Posterior vena cava (tissue), 2 donors: Measurements from ENCODE around the gene LZTS3. TPM values are rescaled to one million over a fixed set of nuclear protein-coding genes. Genes with fewer than 3 reads are reported as not detected.
A peak's percentile ranks its signal among the peaks of the same experiment; 100 is the strongest.

Source experiments
- DNase-seq: peaks from one replicate; pipeline ENCODE4 v3.0.0-alpha.2; 2020; ENCODE audit warnings: low spot score
- intact Hi-C, 2 donors: fragments of 100-400 bp; cut with DNase I; formaldehyde crosslinking; loops; one replicate each; pipeline versions ENCODE4 v1.14.1 to v1.14.2; 2022 to 2023
- total RNA-seq, 2 donors: library from RNA; stranded (reverse); fragmentation: NEBNext Ultra II Directional; extraction: Animal tissue kit (Norgen Biotek cat#: 25700); gene quantifications; one replicate each; pipeline ENCODE4 v1.2.1, GENCODE V29; 2021
- donor health status: DM: yes; HTN: yes; CAD: no.
- donor health status: DM: yes; HTN: yes; CAD: no.

Gene LZTS3
- total RNA-seq, 2 donors from 2014 or later = 4.2 to 8.0 TPM

GRCh38 chr20:3172126-3172932 is 1.0 kb downstream of the LZTS3 start:
- intact Hi-C loops = no loop called here
- DNase-seq = peak; percentile 62

GRCh38 chr20:3171391-3172125 is 1.8 kb downstream of the LZTS3 start:
- peak; percentile 66 for DNase-seq
- intact Hi-C loops = no loop called here

GRCh38 chr20:3168829-3169590 is 4.3 kb downstream of the LZTS3 start:
- intact Hi-C loops = no loop called here
- DNase-seq = peak; percentile 37

GRCh38 chr20:3168079-3168828 is 5.1 kb downstream of the LZTS3 start:
- intact Hi-C loops = no loop called here
- peak; percentile 68 for DNase-seq

- intact Hi-C loops = no loop called here
- DNase-seq = no peak
Observed at GRCh38 chr20:3167738-3168078, 5.6 kb downstream of the LZTS3 start.

- DNase-seq = peak; percentile 66
- intact Hi-C loops = no loop called here
Observed at GRCh38 chr20:3166913-3167342, 6.4 kb downstream of the LZTS3 start.

- intact Hi-C loops = no loop called here
- DNase-seq = peak; percentile 66
Observed at GRCh38 chr20:3166338-3166912, 6.9 kb downstream of the LZTS3 start.

- intact Hi-C loops = no loop called here
- DNase-seq = peak; percentile 85
Observed at GRCh38 chr20:3165473-3166337, 7.6 kb downstream of the LZTS3 start.

GRCh38 chr20:3164763-3165410 is 8.5 kb downstream of the LZTS3 start:
- no peak for DNase-seq
- intact Hi-C loops = no loop called here

GRCh38 chr20:3164043-3164762 is 9.1 kb downstream of the LZTS3 start:
- intact Hi-C loops = no loop called here

GRCh38 chr20:3163099-3164042 is 10.0 kb downstream of the LZTS3 start:
- DNase-seq = no peak
- intact Hi-C loops = no loop called here

More at GRCh38 chr20:3164043-3164762, 9.1 kb downstream of the LZTS3 start:
- DNase-seq = no peak

GRCh38 chr20:3162080-3162611 is 11.2 kb downstream of the LZTS3 start:
- intact Hi-C loops = no loop called here
- no peak for DNase-seq

GRCh38 chr20:3161316-3162079 is 11.9 kb downstream of the LZTS3 start:
- no peak for DNase-seq
- intact Hi-C loops = no loop called here

- intact Hi-C loops = no loop called here
- DNase-seq = no peak
Observed at GRCh38 chr20:3160418-3160817, 12.9 kb downstream of the LZTS3 start.

GRCh38 chr20:3158968-3159431 is 14.3 kb downstream of the LZTS3 start:
- intact Hi-C loops = no loop called here
- no peak for DNase-seq
